ENCODE data around the gene STH. TPM values are rescaled to one million over a fixed set of nuclear protein-coding genes. Genes with fewer than 3 reads are reported as not detected.

The STH gene
- total RNA-seq, 1 donor from 2014 or later = not detected

GRCh38 chr17:46039592-46040186 is 40.6 kb downstream of the STH start:
- DNase-seq (ENCODE audit: extremely low read depth, low read depth, low spot score) = no peak

GRCh38 chr17:46042246-46042645 is 43.2 kb downstream of the STH start:
- DNase-seq (ENCODE audit: extremely low read depth, low read depth, low spot score) = no peak

GRCh38 chr17:46042925-46043324 is 43.9 kb downstream of the STH start:
- no peak for DNase-seq (ENCODE audit: extremely low read depth, low read depth, low spot score)

GRCh38 chr17:46043606-46044005 is 44.6 kb downstream of the STH start:
- DNase-seq (ENCODE audit: extremely low read depth, low read depth, low spot score) = no peak

GRCh38 chr17:46044286-46044928 is 45.4 kb downstream of the STH start:
- DNase-seq (ENCODE audit: extremely low read depth, low read depth, low spot score) = peak; percentile 74

GRCh38 chr17:46044989-46045388 is 45.9 kb downstream of the STH start:
- DNase-seq (ENCODE audit: extremely low read depth, low read depth, low spot score) = no peak

- no peak for DNase-seq (ENCODE audit: extremely low read depth, low read depth, low spot score)
These were observed 46.6 kb downstream of the STH start for GRCh38 chr17:46045639-46046038.

GRCh38 chr17:46046957-46047356 is 47.9 kb downstream of the STH start:
- DNase-seq (ENCODE audit: extremely low read depth, low read depth, low spot score) = no peak

GRCh38 chr17:46047398-46047797 is 48.3 kb downstream of the STH start:
- DNase-seq (ENCODE audit: extremely low read depth, low read depth, low spot score) = no peak

- DNase-seq (ENCODE audit: extremely low read depth, low read depth, low spot score) = no peak
These were observed 48.8 kb downstream of the STH start for GRCh38 chr17:46047856-46048255.

Other genes starting within 250 kb of the STH start
- gene CRHR1, start 214.9 kb upstream of the STH start, total RNA-seq = not detected in 2 replicates
- gene SPPL2C, start 154.4 kb upstream of the STH start, total RNA-seq = not detected in 2 replicates
- gene MAPT, start 104.7 kb upstream of the STH start, total RNA-seq = 0.05 and 0.12 TPM in 2 replicates
- 36.2 and 60.2 TPM in 2 replicates for gene KANSL1, start 194.2 kb downstream of the STH start, total RNA-seq

Measured in glomerular endothelial cell (primary cell).